ENCODE data around the gene SNX18.

Gene SNX18

DNA sequence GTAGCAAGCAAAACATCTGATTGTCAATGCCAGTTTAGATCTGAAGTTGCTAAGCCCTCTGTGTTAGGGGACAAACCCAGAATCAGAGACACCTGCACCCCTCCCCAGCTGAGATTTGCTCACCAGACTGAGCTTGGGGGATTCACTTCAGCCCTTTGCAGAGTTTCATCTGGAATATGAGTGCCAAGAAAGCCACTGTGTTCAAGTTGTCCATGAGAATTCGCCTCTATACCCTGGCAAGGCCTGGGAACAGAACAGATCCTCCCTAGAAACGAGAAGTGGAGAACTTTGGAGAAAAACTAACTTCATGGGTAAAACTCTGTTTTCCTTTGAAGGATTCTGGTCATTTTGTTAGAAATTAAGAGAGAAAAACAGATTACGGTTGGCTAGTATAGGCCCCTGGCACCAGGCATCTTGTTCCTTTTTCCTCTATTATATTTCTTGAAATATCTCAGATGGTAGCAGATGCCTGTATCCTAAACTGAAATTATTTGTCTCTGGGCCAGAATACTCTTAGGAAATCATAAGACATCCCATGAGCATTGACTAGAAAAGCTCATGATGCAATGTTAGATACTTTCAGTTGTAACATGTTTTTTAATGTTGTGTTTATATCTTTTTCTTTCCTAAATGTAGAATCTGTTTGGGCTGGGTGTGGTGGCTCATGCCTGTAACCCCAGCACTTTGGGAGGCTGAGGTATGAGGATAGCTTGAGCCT, 64.4 kb downstream of the SNX18 start:
- no peaks in the 10 kb centered on the region for H3K27me3 ChIP-seq (replicated peaks; ENCODE audit: control insufficient read depth, insufficient read depth, low read length)
- H3K9ac ChIP-seq (ENCODE audit: low read length): peak overlapping the region; percentile 31
- H3K4me3 ChIP-seq (ENCODE audit: low read length): peak overlapping the region; percentile 36
- peaks cover 33% of the 10 kb centered on the region for H3K4me1 ChIP-seq (ENCODE audit: control insufficient read depth, insufficient read depth, low read length)
- no peaks in the 10 kb centered on the region for H3K9me3 ChIP-seq (ENCODE audit: control insufficient read depth, low read length)
- DNase-seq (ENCODE audit: low read depth): peak; percentile 88
- no peaks in the 10 kb centered on the region for H3K36me3 ChIP-seq (ENCODE audit: control insufficient read depth, insufficient read depth, low read length, severe bottlenecking)

GRCh38 chr5:54586336-54586735, 68.8 kb downstream of the SNX18 start:
- H3K9me3 ChIP-seq (ENCODE audit: control insufficient read depth, low read length): no peaks in the 10 kb centered on the region
- H3K9ac ChIP-seq (ENCODE audit: low read length): no peak overlapping the region
- no peaks in the 10 kb centered on the region for H3K36me3 ChIP-seq (ENCODE audit: control insufficient read depth, insufficient read depth, low read length, severe bottlenecking)
- no peak for DNase-seq (ENCODE audit: low read depth)
- H3K27me3 ChIP-seq (replicated peaks; ENCODE audit: control insufficient read depth, insufficient read depth, low read length): no peaks in the 10 kb centered on the region
- H3K4me1 ChIP-seq (ENCODE audit: control insufficient read depth, insufficient read depth, low read length): peaks cover 15% of the 10 kb centered on the region
- H3K4me3 ChIP-seq (ENCODE audit: low read length): no peak overlapping the region

GRCh38 chr5:54589786-54590185, 72.2 kb downstream of the SNX18 start:
- no peak overlapping the region for H3K4me3 ChIP-seq (ENCODE audit: low read length)
- no peak overlapping the region for H3K9ac ChIP-seq (ENCODE audit: low read length)
- DNase-seq (ENCODE audit: low read depth): no peak

DNA sequence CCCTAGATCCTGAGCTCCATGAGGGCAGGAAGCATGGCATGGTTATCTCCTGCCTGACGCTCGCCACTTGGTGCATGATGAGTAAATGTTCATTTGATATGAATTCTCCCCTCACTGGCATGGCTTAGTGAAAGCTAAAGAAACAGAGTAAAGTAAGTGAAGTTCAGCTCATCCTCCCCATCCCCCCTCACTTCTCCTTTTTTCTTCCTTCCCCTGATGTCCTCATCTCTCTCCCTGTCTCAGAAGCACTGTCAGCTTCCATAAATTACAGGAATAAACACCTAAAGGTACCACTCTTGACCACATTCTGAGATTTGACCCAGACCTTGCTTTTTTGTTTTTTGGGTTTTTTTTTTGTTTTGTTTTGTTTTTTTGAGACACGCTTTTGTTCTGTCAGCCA, 73.3 kb downstream of the SNX18 start:
- DNase-seq (ENCODE audit: low read depth): no peak
- H3K9me3 ChIP-seq (ENCODE audit: control insufficient read depth, low read length): no peaks in the 10 kb centered on the region
- no peak overlapping the region for H3K9ac ChIP-seq (ENCODE audit: low read length)
- H3K36me3 ChIP-seq (ENCODE audit: control insufficient read depth, insufficient read depth, low read length, severe bottlenecking): no peaks in the 10 kb centered on the region
- H3K27me3 ChIP-seq (replicated peaks; ENCODE audit: control insufficient read depth, insufficient read depth, low read length): no peaks in the 10 kb centered on the region
- H3K4me1 ChIP-seq (ENCODE audit: control insufficient read depth, insufficient read depth, low read length): peaks cover 3% of the 10 kb centered on the region
- H3K4me3 ChIP-seq (ENCODE audit: low read length): no peak overlapping the region

More at GRCh38 chr5:54589786-54590185, 72.2 kb downstream of the SNX18 start:
- Histone ChIP-seq H3K27me3 (replicated peaks; ENCODE audit: control insufficient read depth, insufficient read depth, low read length) (no peaks in the 10 kb centered on the region), H3K9me3 (ENCODE audit: control insufficient read depth, low read length) (no peaks in the 10 kb centered on the region), H3K4me1 (ENCODE audit: control insufficient read depth, insufficient read depth, low read length) (no peaks in the 10 kb centered on the region), H3K36me3 (ENCODE audit: control insufficient read depth, insufficient read depth, low read length, severe bottlenecking) (no peaks in the 10 kb centered on the region)

- no peak for DNase-seq (ENCODE audit: low read depth)
- H3K9ac ChIP-seq (ENCODE audit: low read length): no peak overlapping the region
- H3K9me3 ChIP-seq (ENCODE audit: control insufficient read depth, low read length): peaks cover 19% of the 10 kb centered on the region
- no peaks in the 10 kb centered on the region for H3K36me3 ChIP-seq (ENCODE audit: control insufficient read depth, insufficient read depth, low read length, severe bottlenecking)
- H3K4me3 ChIP-seq (ENCODE audit: low read length): no peak overlapping the region
- no peaks in the 10 kb centered on the region for H3K27me3 ChIP-seq (replicated peaks; ENCODE audit: control insufficient read depth, insufficient read depth, low read length)
- peaks cover 3% of the 10 kb centered on the region for H3K4me1 ChIP-seq (ENCODE audit: control insufficient read depth, insufficient read depth, low read length)
Measured at GRCh38 chr5:54593779-54594178, 76.2 kb downstream of the SNX18 start.

DNA sequence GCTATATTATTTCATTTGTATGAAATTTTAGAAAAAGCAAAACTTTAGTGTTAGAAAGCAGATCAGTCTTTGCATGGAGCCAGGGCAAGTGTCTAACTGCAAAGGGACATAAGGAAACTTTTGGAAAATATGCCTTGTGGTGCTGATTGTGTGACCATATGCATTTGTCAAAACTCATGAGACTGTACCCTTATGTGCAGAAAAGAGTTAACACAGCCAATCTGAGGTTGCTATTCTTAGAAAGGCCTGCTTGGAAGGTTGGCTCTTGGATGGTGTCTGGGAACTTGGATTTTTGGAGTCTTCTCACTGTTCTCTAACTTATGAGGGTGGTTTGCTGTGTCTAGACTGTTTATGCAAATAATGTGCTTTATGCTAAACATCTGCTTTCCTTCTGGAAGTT, 76.6 kb downstream of the SNX18 start:
- no peaks in the 10 kb centered on the region for H3K36me3 ChIP-seq (ENCODE audit: control insufficient read depth, insufficient read depth, low read length, severe bottlenecking)
- peaks cover 3% of the 10 kb centered on the region for H3K4me1 ChIP-seq (ENCODE audit: control insufficient read depth, insufficient read depth, low read length)
- no peak overlapping the region for H3K9ac ChIP-seq (ENCODE audit: low read length)
- H3K4me3 ChIP-seq (ENCODE audit: low read length): no peak overlapping the region
- DNase-seq (ENCODE audit: low read depth): no peak
- no peaks in the 10 kb centered on the region for H3K27me3 ChIP-seq (replicated peaks; ENCODE audit: control insufficient read depth, insufficient read depth, low read length)
- H3K9me3 ChIP-seq (ENCODE audit: control insufficient read depth, low read length): peaks cover 22% of the 10 kb centered on the region

GRCh38 chr5:54595721-54596120, 78.2 kb downstream of the SNX18 start:
- no peak overlapping the region for H3K4me3 ChIP-seq (ENCODE audit: low read length)
- H3K27me3 ChIP-seq (replicated peaks; ENCODE audit: control insufficient read depth, insufficient read depth, low read length): no peaks in the 10 kb centered on the region
- H3K9ac ChIP-seq (ENCODE audit: low read length): no peak overlapping the region
- DNase-seq (ENCODE audit: low read depth): no peak
- H3K9me3 ChIP-seq (ENCODE audit: control insufficient read depth, low read length): peaks cover 28% of the 10 kb centered on the region
- H3K36me3 ChIP-seq (ENCODE audit: control insufficient read depth, insufficient read depth, low read length, severe bottlenecking): no peaks in the 10 kb centered on the region
- H3K4me1 ChIP-seq (ENCODE audit: control insufficient read depth, insufficient read depth, low read length): peaks cover 3% of the 10 kb centered on the region

Measured in adipocyte (in vitro differentiated cells).